RPMI8226 (cell line): ENCODE measurements around the gene LIPF.
"Not testable (repeated sequence)": the region's sequence is repeated elsewhere in the genome, so short reads cannot be mapped to it uniquely, and the experiment has no call there.

Source experiments
- DNase-seq: peaks from one replicate; pipeline ENCODE4 v3.0.0-alpha.2; 2015

The LIPF gene

GRCh38 chr10:88664142-88664541, at the start of gene LIPF:
TSS of gene LIPF (plus strand) at chr10:88664442. CDS start at chr10:88667298, 2,856 bp downstream.
- DNase-seq, result no peak

- DNase-seq, result peak; percentile 11
Observed at GRCh38 chr10:88616250-88616977, 47.8 kb upstream of the LIPF start.

GRCh38 chr10:88617772-88618300, 46.4 kb upstream of the LIPF start:
- no peak for DNase-seq

- no peak for DNase-seq
Observed at GRCh38 chr10:88618496-88618895, 45.7 kb upstream of the LIPF start.

- DNase-seq, result no peak
Observed at GRCh38 chr10:88620441-88620840, 43.8 kb upstream of the LIPF start.

- no peak for DNase-seq
Observed at GRCh38 chr10:88623835-88624234, 40.4 kb upstream of the LIPF start.

GRCh38 chr10:88624840-88625239, 39.4 kb upstream of the LIPF start:
- no peak for DNase-seq

GRCh38 chr10:88640186-88640585, 24.1 kb upstream of the LIPF start:
- no peak for DNase-seq

GRCh38 chr10:88642209-88642608, 22.0 kb upstream of the LIPF start:
- no peak for DNase-seq

- no peak for DNase-seq
Observed at GRCh38 chr10:88642963-88643362, 21.3 kb upstream of the LIPF start.

- DNase-seq, result no peak
Observed at GRCh38 chr10:88647061-88647615, 17.1 kb upstream of the LIPF start.

- DNase-seq, result no peak
Observed at GRCh38 chr10:88651101-88651551, 13.1 kb upstream of the LIPF start.

- no peak for DNase-seq
Observed at GRCh38 chr10:88652616-88653015, 11.6 kb upstream of the LIPF start.

- DNase-seq, result no peak
Observed at GRCh38 chr10:88657901-88658300, 6.3 kb upstream of the LIPF start.

- no peak for DNase-seq
Observed at GRCh38 chr10:88659725-88660597, 4.3 kb upstream of the LIPF start.

- no peak for DNase-seq
Observed at GRCh38 chr10:88660598-88660884, 3.7 kb upstream of the LIPF start.

GRCh38 chr10:88661018-88661417, 3.2 kb upstream of the LIPF start:
- no peak for DNase-seq

- no peak for DNase-seq
Observed at GRCh38 chr10:88661577-88661976, 2.7 kb upstream of the LIPF start.

GRCh38 chr10:88663153-88663552, 1.1 kb upstream of the LIPF start:
- DNase-seq, result not testable (repeated sequence)

- peak; percentile 50 for DNase-seq
Observed at GRCh38 chr10:88668465-88668864, 4.2 kb downstream of the LIPF start.

GRCh38 chr10:88670497-88670896, 6.3 kb downstream of the LIPF start:
- no peak for DNase-seq

- DNase-seq, result no peak
Observed at GRCh38 chr10:88672041-88672440, 7.8 kb downstream of the LIPF start.

- no peak for DNase-seq
Observed at GRCh38 chr10:88676283-88677060, 12.2 kb downstream of the LIPF start.
